Measurements from ENCODE around the gene ARHGAP15. TPM values are rescaled to one million over a fixed set of nuclear protein-coding genes. Genes with fewer than 3 reads are reported as not detected.

The ARHGAP15 gene
- total RNA-seq (1 to 10 TPM; 1.3 to 7.1 (median 2.8) TPM), polyA plus RNA-seq (1 to 10 TPM; 2.0 to 7.7 TPM)
- long read RNA-seq, donor 1, partial matches to known transcripts, result 2 of 5 reads
- long read RNA-seq, donor 1, other reads (novel, unspliced or antisense), result 2 of 5 reads
- long read RNA-seq, donor 2, partial matches to known transcripts, result 5 of 6 reads
- long read RNA-seq, donor 2, other reads (novel, unspliced or antisense), result 1 of 6 reads
- long read RNA-seq, donor 3, partial matches to known transcripts, result 1 of 1 reads
- long read RNA-seq, donor 3, other reads (novel, unspliced or antisense), result 0 of 1 reads

DNA sequence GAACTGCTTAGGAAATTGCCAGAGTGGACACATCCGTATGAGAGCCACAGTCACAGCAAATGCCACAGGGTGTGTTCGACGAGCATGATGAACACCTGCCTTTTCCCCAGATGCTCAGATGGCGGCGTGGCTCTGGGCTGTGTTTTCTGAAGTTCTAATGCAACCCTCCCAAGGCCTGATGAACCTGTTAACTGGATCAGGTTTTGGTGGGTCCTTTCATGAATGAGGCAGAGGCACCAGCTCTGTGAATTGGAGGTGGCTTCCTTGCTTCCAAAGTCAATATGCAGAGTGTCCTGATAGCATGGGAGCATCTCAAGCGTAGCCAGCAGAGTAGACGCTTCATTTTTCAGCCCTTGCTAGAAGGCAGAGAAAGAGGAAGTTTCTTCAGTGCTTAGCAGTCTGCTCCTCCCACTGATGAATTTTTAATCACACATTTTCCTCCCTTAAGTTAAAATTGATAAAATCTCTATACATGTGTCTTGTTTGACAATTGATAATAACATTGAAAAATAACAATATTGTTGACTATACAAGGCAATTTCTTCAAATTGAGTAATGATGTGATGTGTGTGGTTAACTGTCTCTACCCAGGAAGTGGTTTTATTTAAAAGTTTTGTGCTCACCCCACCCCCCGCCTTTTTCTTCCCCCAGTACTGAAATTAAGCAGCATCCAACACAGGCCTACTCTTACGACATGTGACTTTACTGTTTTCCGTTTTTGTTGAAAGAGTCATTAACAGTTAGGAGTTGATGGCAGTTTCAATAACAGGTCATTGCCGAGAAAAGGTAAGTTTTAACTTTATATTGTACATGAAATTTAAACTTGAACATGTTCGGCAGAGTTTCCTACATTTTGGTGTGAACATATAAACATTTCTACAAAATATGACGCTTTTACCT, at the start of gene ARHGAP15:
Gene ARHGAP15, plus strand, starts transcription at position 739 of the 900 bp plus-strand sequence.
- Histone ChIP-seq H3K4me3 (peak within 1 kb of the TSS in 4 of 10 donors; percentile 1 to 49 (median 12)), H3K36me3 (no peaks in the 10 kb centered on the region), H3K4me1 (peaks cover 0 to 58% (median 0%) of the 10 kb centered on the region in 9 donors), H3K27me3 (no peaks in the 10 kb centered on the region), H3K9me3 (peaks cover 0 to 3% (median 0%) of the 10 kb centered on the region in 11 donors), H3K27ac (peak within 1 kb of the TSS in 3 of 10 donors; percentile 10 to 90 (median 26))
- TF ChIP-seq, protein P1, sequence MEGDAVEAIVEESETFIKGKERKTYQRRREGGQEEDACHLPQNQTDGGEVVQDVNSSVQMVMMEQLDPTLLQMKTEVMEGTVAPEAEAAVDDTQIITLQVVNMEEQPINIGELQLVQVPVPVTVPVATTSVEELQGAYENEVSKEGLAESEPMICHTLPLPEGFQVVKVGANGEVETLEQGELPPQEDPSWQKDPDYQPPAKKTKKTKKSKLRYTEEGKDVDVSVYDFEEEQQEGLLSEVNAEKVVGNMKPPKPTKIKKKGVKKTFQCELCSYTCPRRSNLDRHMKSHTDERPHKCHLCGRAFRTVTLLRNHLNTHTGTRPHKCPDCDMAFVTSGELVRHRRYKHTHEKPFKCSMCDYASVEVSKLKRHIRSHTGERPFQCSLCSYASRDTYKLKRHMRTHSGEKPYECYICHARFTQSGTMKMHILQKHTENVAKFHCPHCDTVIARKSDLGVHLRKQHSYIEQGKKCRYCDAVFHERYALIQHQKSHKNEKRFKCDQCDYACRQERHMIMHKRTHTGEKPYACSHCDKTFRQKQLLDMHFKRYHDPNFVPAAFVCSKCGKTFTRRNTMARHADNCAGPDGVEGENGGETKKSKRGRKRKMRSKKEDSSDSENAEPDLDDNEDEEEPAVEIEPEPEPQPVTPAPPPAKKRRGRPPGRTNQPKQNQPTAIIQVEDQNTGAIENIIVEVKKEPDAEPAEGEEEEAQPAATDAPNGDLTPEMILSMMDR (IDR thresholded peaks at IDR 0.05), result no peak
- intact Hi-C loops (cut with DNase I), result no loop called here
- 68 to 78% methylated on average over 13 of the region's 13 CpGs for whole genome bisulfite sequencing, 2 donors
- DNase-seq (peak; percentile 9 to 13), ATAC-seq (peak in 5 of 8 donors; percentile 57 to 72 (median 61))

DNA sequence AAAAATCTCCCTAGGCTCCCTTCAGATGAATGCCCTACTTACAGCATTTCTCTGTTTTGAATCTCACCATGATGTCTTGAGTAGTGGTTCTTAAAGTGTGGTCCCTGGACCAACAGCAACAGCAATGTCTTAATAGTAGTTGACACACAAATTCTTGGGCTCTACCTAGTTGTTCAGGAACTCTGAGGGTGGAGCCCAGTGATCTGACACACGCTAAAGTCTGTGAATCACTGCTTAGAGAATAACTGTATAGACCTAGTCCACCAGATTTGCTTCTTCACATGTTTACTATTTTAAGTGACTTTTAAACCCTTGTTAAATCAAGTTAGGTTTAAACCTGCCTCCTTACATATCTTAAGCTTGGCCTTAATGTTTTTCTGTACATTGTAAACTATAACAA, 47.6 kb upstream of the ARHGAP15 start:
- WGBS, 2 donors, result 87 to 92% methylated on average over 1 of the region's 1 CpG
- Histone ChIP-seq H3K36me3 (no peaks in the 10 kb centered on the region), H3K9me3 (peaks cover 0 to 12% (median 0%) of the 10 kb centered on the region in 11 donors), H3K4me3 (no peak overlapping the region), H3K27me3 (no peaks in the 10 kb centered on the region), H3K27ac (no peak overlapping the region), H3K4me1 (peaks cover 0 to 18% (median 0%) of the 10 kb centered on the region in 9 donors)
- TF ChIP-seq, protein P1 (IDR thresholded peaks at IDR 0.05), result no peak
- intact Hi-C loops (cut with DNase I), result no loop called here
- DNase-seq (no peak), ATAC-seq (no peak)

DNA sequence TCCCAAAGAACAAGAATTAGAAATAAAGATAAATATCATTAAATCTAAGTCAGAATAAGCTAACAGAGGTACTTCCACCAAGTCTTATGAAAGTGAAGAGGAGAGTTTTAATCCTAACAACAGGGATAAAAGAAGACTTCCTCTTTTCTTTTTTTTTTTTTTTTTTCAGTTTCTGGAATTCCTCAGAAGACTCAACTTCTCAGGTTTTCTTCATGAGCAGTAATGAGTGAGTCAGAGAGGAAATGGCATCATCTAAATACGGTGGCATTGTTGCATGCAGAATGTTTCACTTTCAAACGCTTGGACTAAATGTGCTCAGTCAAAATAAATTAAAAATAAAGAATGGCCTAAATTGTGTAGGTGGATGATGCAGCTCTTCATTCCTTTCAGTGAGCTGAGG, 45.6 kb upstream of the ARHGAP15 start:
- TF ChIP-seq, protein P1 (IDR thresholded peaks at IDR 0.05), result no peak
- H3K4me3 ChIP-seq, result no peak overlapping the region
- ATAC-seq, result no peak
- no peaks in the 10 kb centered on the region for H3K36me3 ChIP-seq
- peaks cover 0 to 18% (median 0%) of the 10 kb centered on the region in 9 donors for H3K4me1 ChIP-seq
- no peak for DNase-seq
- intact Hi-C loops (cut with DNase I), result no loop called here
- 41 to 72% methylated on average over 2 of the region's 2 CpGs for WGBS, 2 donors
- H3K27me3 ChIP-seq, result no peaks in the 10 kb centered on the region
- peak overlapping the region in 1 of 10 donors; percentile 77 for H3K27ac ChIP-seq
- H3K9me3 ChIP-seq, result peaks cover 0 to 12% (median 0%) of the 10 kb centered on the region in 11 donors

DNA sequence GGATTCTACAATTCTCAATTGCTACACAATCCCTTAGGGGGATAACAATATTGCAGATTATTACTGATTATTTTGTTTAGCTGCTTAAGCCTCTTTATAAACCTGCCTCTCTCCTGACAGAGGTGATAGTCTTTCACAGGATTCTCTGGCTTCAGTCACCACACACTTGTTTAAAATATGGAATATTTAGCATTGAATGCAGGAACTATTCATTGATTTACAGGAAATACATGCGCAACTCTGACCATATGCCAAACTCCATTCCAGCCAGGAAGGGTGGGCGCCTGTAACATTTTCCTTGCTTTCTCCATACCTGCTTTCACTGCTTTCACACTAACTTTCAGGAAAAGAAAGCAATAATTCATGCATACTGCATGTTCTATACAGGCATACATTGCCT, 44.8 kb upstream of the ARHGAP15 start:
- Histone ChIP-seq H3K4me1 (peaks cover 0 to 18% (median 0%) of the 10 kb centered on the region in 9 donors), H3K36me3 (no peaks in the 10 kb centered on the region), H3K4me3 (no peak overlapping the region), H3K27me3 (no peaks in the 10 kb centered on the region), H3K9me3 (peaks cover 0 to 12% (median 0%) of the 10 kb centered on the region in 11 donors), H3K27ac (peak overlapping the region in 1 of 10 donors; percentile 73)
- TF ChIP-seq, protein P1 (IDR thresholded peaks at IDR 0.05), result no peak
- DNase-seq (no peak), ATAC-seq (no peak)
- intact Hi-C loops (cut with DNase I), result no loop called here
- WGBS, 2 donors, result 59 to 84% methylated on average over 2 of the region's 2 CpGs

Data from heart right ventricle (tissue), 16 donors.